K562 treated with DMSO at 1 percent for 24 hours (cell line): ENCODE data around the gene PCDHB12. TPM values are rescaled to one million over a fixed set of nuclear protein-coding genes. Genes with fewer than 3 reads are reported as not detected.

Experiments
- total RNA-seq: library from RNA; unstranded; fragments of 300-600 nt; gene quantifications from 2 replicates; pipeline ENCODE4 v1.2.3, GENCODE V29; 2022; ENCODE audit warnings: low read depth; ENCODE audit not compliant: insufficient read depth

The PCDHB12 gene
- not detected in 2 replicates for total RNA-seq

GRCh38 chr5:141208478-141208877 lies at the start of gene PCDHB12:
TSS of gene PCDHB12 (plus strand) at chr5:141208719. CDS start at chr5:141208908, 189 bp downstream.

GRCh38 chr5:141172381-141173204 lies 35.9 kb upstream of the PCDHB12 start, which contains the start of gene PCDHB7:
TSS of gene PCDHB7 (plus strand) at chr5:141172644. CDS start at chr5:141172836, 192 bp downstream.

GRCh38 chr5:141177577-141178191 lies 30.8 kb upstream of the PCDHB12 start, which contains the start of gene PCDHB8:
TSS of gene PCDHB8 (plus strand) at chr5:141177790. CDS start at chr5:141178035, 245 bp downstream.

GRCh38 chr5:141182248-141182647 lies 26.3 kb upstream of the PCDHB12 start, which contains the start of gene PCDHB16:
TSS of gene PCDHB16 (plus strand) at chr5:141182387. CDS start at chr5:141182560, 173 bp downstream.

GRCh38 chr5:141186897-141187512 lies 21.5 kb upstream of the PCDHB12 start, which contains the start of gene PCDHB9:
TSS of gene PCDHB9 (plus strand) at chr5:141187161. CDS start at chr5:141187319, 158 bp downstream.

GRCh38 chr5:141192110-141192725 lies 16.3 kb upstream of the PCDHB12 start, which contains the start of gene PCDHB10:
TSS of gene PCDHB10 (plus strand) at chr5:141192353. CDS start at chr5:141192553, 200 bp downstream.

GRCh38 chr5:141199359-141200235 lies 8.9 kb upstream of the PCDHB12 start, which contains the start of gene PCDHB11:
TSS of gene PCDHB11 (plus strand) at chr5:141199627. CDS start at chr5:141199775, 148 bp downstream.

GRCh38 chr5:141213656-141214339 lies 5.3 kb downstream of the PCDHB12 start, which contains the start of gene PCDHB13:
TSS of gene PCDHB13 (plus strand) at chr5:141213919. CDS start at chr5:141214124, 205 bp downstream.

GRCh38 chr5:141223112-141223783 lies 14.7 kb downstream of the PCDHB12 start, which contains the start of gene PCDHB14:
TSS of gene PCDHB14 (plus strand) at chr5:141223343. CDS start at chr5:141223506, 163 bp downstream.

GRCh38 chr5:141245250-141245717 lies 36.8 kb downstream of the PCDHB12 start, which contains the start of gene PCDHB15:
TSS of gene PCDHB15 (plus strand) at chr5:141245395. CDS start at chr5:141245579, 184 bp downstream.

Other genes starting within 250 kb of the PCDHB12 start
- not detected in 2 replicates for gene PCDHAC2, start 242.2 kb upstream of the PCDHB12 start, total RNA-seq
- gene PCDHB1, start 157.3 kb upstream of the PCDHB12 start, total RNA-seq = not detected in 2 replicates
- gene PCDHB2, start 114.1 kb upstream of the PCDHB12 start, total RNA-seq = 0.44 and 0.59 TPM in 2 replicates
- gene PCDHB3, start 108.2 kb upstream of the PCDHB12 start, total RNA-seq = 0.31 and 0.35 TPM in 2 replicates
- 0.08 TPM in 1 of 2 replicates, not detected in the other for gene PCDHB4, start 86.9 kb upstream of the PCDHB12 start, total RNA-seq
- 0.23 TPM in 1 of 2 replicates, not detected in the other for gene PCDHB5, start 73.5 kb upstream of the PCDHB12 start, total RNA-seq
- gene PCDHB6, start 58.7 kb upstream of the PCDHB12 start, total RNA-seq = not detected in 2 replicates
- 0.06 TPM in 1 of 2 replicates, not detected in the other for gene PCDHB7, start 36.1 kb upstream of the PCDHB12 start, total RNA-seq
- 0.09 TPM in 1 of 2 replicates, not detected in the other for gene PCDHB8, start 30.9 kb upstream of the PCDHB12 start, total RNA-seq
- gene PCDHB16, start 26.3 kb upstream of the PCDHB12 start, total RNA-seq = not detected in 2 replicates
- gene PCDHB9, start 21.6 kb upstream of the PCDHB12 start, total RNA-seq = not detected in 2 replicates
- not detected in 2 replicates for gene PCDHB10, start 16.4 kb upstream of the PCDHB12 start, total RNA-seq
- gene PCDHB11, start 9.1 kb upstream of the PCDHB12 start, total RNA-seq = 0.13 TPM in 1 of 2 replicates, not detected in the other
- 0.16 and 0.22 TPM in 2 replicates for gene PCDHB13, start 5.2 kb downstream of the PCDHB12 start, total RNA-seq
- 0.21 TPM in 1 of 2 replicates, not detected in the other for gene PCDHB14, start 14.6 kb downstream of the PCDHB12 start, total RNA-seq
- gene PCDHB15, start 36.7 kb downstream of the PCDHB12 start, total RNA-seq = 0.35 and 0.52 TPM in 2 replicates
- gene SLC25A2, start 95.3 kb downstream of the PCDHB12 start, total RNA-seq = not detected in 2 replicates
- 95.8 and 97.2 TPM in 2 replicates for gene TAF7, start 112.1 kb downstream of the PCDHB12 start, total RNA-seq
- gene PCDHGA1, start 121.8 kb downstream of the PCDHB12 start, total RNA-seq = 0.16 and 0.29 TPM in 2 replicates
- 0.54 and 0.63 TPM in 2 replicates for gene PCDHGA2, start 130.0 kb downstream of the PCDHB12 start, total RNA-seq
- 0.50 and 0.89 TPM in 2 replicates for gene PCDHGA3, start 135.1 kb downstream of the PCDHB12 start, total RNA-seq
- gene PCDHGB1, start 141.4 kb downstream of the PCDHB12 start, total RNA-seq = 0.43 and 0.52 TPM in 2 replicates
- 0.52 and 1.2 TPM in 2 replicates for gene PCDHGA4, start 146.3 kb downstream of the PCDHB12 start, total RNA-seq
- 0.51 and 0.63 TPM in 2 replicates for gene PCDHGB2, start 151.3 kb downstream of the PCDHB12 start, total RNA-seq
- gene PCDHGA5, start 155.4 kb downstream of the PCDHB12 start, total RNA-seq = 0.22 and 0.44 TPM in 2 replicates
- gene PCDHGB3, start 161.5 kb downstream of the PCDHB12 start, total RNA-seq = 0.51 and 0.56 TPM in 2 replicates
- 0.27 and 0.39 TPM in 2 replicates for gene PCDHGA6, start 165.2 kb downstream of the PCDHB12 start, total RNA-seq
- gene PCDHGA7, start 174.0 kb downstream of the PCDHB12 start, total RNA-seq = 0.37 TPM in 2 replicates
- 0.12 and 0.16 TPM in 2 replicates for gene PCDHGB4, start 179.0 kb downstream of the PCDHB12 start, total RNA-seq
- gene PCDHGA8, start 183.9 kb downstream of the PCDHB12 start, total RNA-seq = 0.43 and 0.49 TPM in 2 replicates
- gene PCDHGB5, start 189.2 kb downstream of the PCDHB12 start, total RNA-seq = 0.42 and 0.75 TPM in 2 replicates
- 0.17 TPM in 1 of 2 replicates, not detected in the other for gene PCDHGA9, start 194.1 kb downstream of the PCDHB12 start, total RNA-seq
- 0.16 and 0.27 TPM in 2 replicates for gene PCDHGB6, start 199.3 kb downstream of the PCDHB12 start, total RNA-seq
- 0.07 TPM in 1 of 2 replicates, not detected in the other for gene PCDHGA10, start 204.3 kb downstream of the PCDHB12 start, total RNA-seq
- gene PCDHGB7, start 209.0 kb downstream of the PCDHB12 start, total RNA-seq = not detected in 2 replicates
- 0.15 TPM in 1 of 2 replicates, not detected in the other for gene PCDHGA11, start 212.3 kb downstream of the PCDHB12 start, total RNA-seq
- 0.06 TPM in 1 of 2 replicates, not detected in the other for gene PCDHGA12, start 221.8 kb downstream of the PCDHB12 start, total RNA-seq